ENCODE results near the gene CCDC88C. TPM values are rescaled to one million over a fixed set of nuclear protein-coding genes. Genes with fewer than 3 reads are reported as not detected.

The CCDC88C gene
- total RNA-seq, 1 experiment from 2014 or later: 64.8 TPM

DNA sequence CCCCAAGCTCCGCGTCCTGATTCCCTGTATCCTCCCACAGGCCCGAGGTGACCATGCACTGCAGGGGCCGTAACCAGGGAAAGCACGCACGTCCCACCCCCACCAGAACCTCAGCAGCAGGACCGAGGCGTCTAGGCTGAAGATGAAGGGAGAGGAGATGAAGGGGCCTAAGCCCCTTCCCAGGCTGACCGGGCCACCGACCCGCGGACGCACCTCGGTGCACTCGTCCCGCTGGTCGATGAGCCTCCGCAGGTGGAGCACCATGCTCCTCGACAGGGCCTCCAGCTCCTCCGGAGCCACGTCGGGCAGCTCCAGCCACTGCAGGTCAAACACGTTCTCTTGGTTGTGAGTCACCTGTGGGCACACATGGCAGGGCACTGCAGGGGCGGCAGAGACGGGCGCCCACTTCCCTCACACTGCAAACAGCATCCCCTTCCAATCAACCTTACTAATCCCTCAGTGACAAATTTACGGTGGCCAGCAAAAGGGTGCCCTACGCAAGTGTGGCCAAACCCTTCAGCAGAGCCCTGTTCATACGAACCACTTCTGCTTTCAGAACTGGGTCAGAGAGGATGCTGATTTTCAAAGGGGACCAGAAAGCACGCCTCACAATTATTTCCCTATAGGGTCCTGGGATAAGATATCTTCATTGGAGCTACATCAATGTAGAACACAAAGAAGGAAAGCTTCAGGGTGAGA is 77.8 kb downstream of the CCDC88C start:
- no peak for ATAC-seq
- no peak overlapping the region; the same call in 1 of the 2 replicates for H3K27ac Mint-ChIP-seq
- no peak for DNase-seq (ENCODE audit: low spot score)
- POLR2A ChIA-PET: no interaction called here
- peaks cover 14% of the 10 kb centered on the region for H3K36me3 Mint-ChIP-seq
- TF ChIP-seq SOX15 (CRISPR knock-in tag; IDR thresholded peaks at IDR 0.05) (no peak), GRHL2 (CRISPR knock-in tag; IDR thresholded peaks at IDR 0.05; ENCODE audit: insufficient replicate concordance, severe bottlenecking) (no peak), NFATC4 (CRISPR knock-in tag; IDR thresholded peaks at IDR 0.05) (no peak), ZNF396 (CRISPR knock-in tag; IDR thresholded peaks at IDR 0.05; ENCODE audit: borderline replicate concordance) (no peak), ZNF423 (CRISPR knock-in tag; IDR thresholded peaks at IDR 0.05) (no peak), MYBL2 (CRISPR knock-in tag; IDR thresholded peaks at IDR 0.05) (no peak), TCF7 (CRISPR knock-in tag; IDR thresholded peaks at IDR 0.05; ENCODE audit: low read depth) (no peak), TEAD1 (CRISPR knock-in tag; IDR thresholded peaks at IDR 0.05) (no peak), GABPB1 (CRISPR knock-in tag; IDR thresholded peaks at IDR 0.05) (no peak), CREM (CRISPR knock-in tag; IDR thresholded peaks at IDR 0.05) (no peak), NR3C1 (CRISPR knock-in tag; conservative IDR thresholded peaks at IDR 0.05; ENCODE audit: low read depth) (no peak)
- TF ChIP-seq, protein P1, sequence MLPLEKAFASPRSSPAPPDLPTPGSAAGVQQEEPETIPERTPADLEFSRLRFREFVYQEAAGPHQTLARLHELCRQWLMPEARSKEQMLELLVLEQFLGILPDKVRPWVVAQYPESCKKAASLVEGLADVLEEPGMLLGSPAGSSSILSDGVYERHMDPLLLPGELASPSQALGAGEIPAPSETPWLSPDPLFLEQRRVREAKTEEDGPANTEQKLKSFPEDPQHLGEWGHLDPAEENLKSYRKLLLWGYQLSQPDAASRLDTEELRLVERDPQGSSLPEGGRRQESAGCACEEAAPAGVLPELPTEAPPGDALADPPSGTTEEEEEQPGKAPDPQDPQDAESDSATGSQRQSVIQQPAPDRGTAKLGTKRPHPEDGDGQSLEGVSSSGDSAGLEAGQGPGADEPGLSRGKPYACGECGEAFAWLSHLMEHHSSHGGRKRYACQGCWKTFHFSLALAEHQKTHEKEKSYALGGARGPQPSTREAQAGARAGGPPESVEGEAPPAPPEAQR (CRISPR knock-in tag; IDR thresholded peaks at IDR 0.05): no peak
- TF ChIP-seq, protein P2, sequence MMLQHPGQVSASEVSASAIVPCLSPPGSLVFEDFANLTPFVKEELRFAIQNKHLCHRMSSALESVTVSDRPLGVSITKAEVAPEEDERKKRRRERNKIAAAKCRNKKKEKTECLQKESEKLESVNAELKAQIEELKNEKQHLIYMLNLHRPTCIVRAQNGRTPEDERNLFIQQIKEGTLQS (CRISPR knock-in tag; conservative IDR thresholded peaks at IDR 0.05): no peak
- TF ChIP-seq, protein P3, sequence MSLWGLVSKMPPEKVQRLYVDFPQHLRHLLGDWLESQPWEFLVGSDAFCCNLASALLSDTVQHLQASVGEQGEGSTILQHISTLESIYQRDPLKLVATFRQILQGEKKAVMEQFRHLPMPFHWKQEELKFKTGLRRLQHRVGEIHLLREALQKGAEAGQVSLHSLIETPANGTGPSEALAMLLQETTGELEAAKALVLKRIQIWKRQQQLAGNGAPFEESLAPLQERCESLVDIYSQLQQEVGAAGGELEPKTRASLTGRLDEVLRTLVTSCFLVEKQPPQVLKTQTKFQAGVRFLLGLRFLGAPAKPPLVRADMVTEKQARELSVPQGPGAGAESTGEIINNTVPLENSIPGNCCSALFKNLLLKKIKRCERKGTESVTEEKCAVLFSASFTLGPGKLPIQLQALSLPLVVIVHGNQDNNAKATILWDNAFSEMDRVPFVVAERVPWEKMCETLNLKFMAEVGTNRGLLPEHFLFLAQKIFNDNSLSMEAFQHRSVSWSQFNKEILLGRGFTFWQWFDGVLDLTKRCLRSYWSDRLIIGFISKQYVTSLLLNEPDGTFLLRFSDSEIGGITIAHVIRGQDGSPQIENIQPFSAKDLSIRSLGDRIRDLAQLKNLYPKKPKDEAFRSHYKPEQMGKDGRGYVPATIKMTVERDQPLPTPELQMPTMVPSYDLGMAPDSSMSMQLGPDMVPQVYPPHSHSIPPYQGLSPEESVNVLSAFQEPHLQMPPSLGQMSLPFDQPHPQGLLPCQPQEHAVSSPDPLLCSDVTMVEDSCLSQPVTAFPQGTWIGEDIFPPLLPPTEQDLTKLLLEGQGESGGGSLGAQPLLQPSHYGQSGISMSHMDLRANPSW (CRISPR knock-in tag; conservative IDR thresholded peaks at IDR 0.05; ENCODE audit: low read depth): no peak
- TF ChIP-seq, protein P4, sequence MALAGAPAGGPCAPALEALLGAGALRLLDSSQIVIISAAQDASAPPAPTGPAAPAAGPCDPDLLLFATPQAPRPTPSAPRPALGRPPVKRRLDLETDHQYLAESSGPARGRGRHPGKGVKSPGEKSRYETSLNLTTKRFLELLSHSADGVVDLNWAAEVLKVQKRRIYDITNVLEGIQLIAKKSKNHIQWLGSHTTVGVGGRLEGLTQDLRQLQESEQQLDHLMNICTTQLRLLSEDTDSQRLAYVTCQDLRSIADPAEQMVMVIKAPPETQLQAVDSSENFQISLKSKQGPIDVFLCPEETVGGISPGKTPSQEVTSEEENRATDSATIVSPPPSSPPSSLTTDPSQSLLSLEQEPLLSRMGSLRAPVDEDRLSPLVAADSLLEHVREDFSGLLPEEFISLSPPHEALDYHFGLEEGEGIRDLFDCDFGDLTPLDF (CRISPR knock-in tag; IDR thresholded peaks at IDR 0.05): no peak
- TF ChIP-seq, protein P5, sequence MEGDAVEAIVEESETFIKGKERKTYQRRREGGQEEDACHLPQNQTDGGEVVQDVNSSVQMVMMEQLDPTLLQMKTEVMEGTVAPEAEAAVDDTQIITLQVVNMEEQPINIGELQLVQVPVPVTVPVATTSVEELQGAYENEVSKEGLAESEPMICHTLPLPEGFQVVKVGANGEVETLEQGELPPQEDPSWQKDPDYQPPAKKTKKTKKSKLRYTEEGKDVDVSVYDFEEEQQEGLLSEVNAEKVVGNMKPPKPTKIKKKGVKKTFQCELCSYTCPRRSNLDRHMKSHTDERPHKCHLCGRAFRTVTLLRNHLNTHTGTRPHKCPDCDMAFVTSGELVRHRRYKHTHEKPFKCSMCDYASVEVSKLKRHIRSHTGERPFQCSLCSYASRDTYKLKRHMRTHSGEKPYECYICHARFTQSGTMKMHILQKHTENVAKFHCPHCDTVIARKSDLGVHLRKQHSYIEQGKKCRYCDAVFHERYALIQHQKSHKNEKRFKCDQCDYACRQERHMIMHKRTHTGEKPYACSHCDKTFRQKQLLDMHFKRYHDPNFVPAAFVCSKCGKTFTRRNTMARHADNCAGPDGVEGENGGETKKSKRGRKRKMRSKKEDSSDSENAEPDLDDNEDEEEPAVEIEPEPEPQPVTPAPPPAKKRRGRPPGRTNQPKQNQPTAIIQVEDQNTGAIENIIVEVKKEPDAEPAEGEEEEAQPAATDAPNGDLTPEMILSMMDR (IDR thresholded peaks at IDR 0.05): no peak
- TF ChIP-seq, protein P6, sequence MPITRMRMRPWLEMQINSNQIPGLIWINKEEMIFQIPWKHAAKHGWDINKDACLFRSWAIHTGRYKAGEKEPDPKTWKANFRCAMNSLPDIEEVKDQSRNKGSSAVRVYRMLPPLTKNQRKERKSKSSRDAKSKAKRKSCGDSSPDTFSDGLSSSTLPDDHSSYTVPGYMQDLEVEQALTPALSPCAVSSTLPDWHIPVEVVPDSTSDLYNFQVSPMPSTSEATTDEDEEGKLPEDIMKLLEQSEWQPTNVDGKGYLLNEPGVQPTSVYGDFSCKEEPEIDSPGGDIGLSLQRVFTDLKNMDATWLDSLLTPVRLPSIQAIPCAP (CRISPR knock-in tag; IDR thresholded peaks at IDR 0.05): no peak
- H3K9me3 Mint-ChIP-seq: no peaks in the 10 kb centered on the region
- 0 out of 2 replicates have a peak, but pooled peaks cover 2% of the 10 kb centered on the region for H3K4me1 Mint-ChIP-seq
- no peak overlapping the region for H3K4me3 Mint-ChIP-seq
- CTCF ChIA-PET: interaction anchor here (1.3 to 2.7 kb wide), 3 partner anchors 15 to 16 kb away, joined by 4 to 21 read pairs (median 10); no protein-coding TSS in a partner anchor
- H3K27me3 Mint-ChIP-seq (ENCODE audit: low read depth): no peaks in the 10 kb centered on the region
